D721Med (cell line): ENCODE results near the gene LINGO1.

Experiments used
- DNase-seq: peaks from one replicate; pipeline ENCODE4 v3.0.0; 2011; ENCODE audit warnings: low spot score; ENCODE audit not compliant: insufficient read length
- FAIRE-seq: peaks from 2 replicates; lab custom pipeline; 2011; peaks lifted over from hg19 to GRCh38; lab: Jason Lieb, UNC
- CTCF ChIP-seq: IDR thresholded peaks from 2 replicates; pipeline ENCODE4 v1.5.1; 2012; ENCODE audit warnings: mild to moderate bottlenecking, control low read depth; ENCODE audit not compliant: insufficient read depth; ENCODE audit errors: missing control alignments

LINGO1 gene

GRCh38 chr15:77640615-77641014 lies 7.9 kb upstream of the LINGO1 start:
- TF ChIP-seq CTCF = no peak
- DNase-seq (no peak), FAIRE-seq (no peak)

- DNase-seq = no peak
- FAIRE-seq = no peak
- no peak for TF ChIP-seq CTCF
Measured at GRCh38 chr15:77639431-77639830, 6.7 kb upstream of the LINGO1 start.

GRCh38 chr15:77637851-77638692 lies 5.4 kb upstream of the LINGO1 start:
- DNase-seq (no peak), FAIRE-seq (no peak)
- no peak for TF ChIP-seq CTCF

- DNase-seq = no peak
- FAIRE-seq = no peak
Measured at GRCh38 chr15:77636209-77636608, 3.5 kb upstream of the LINGO1 start.

GRCh38 chr15:77634266-77634962 lies 1.7 kb upstream of the LINGO1 start:
- TF ChIP-seq CTCF = peak; percentile 64
- DNase-seq = peak; percentile 73
- FAIRE-seq = no peak

More at GRCh38 chr15:77636209-77636608, 3.5 kb upstream of the LINGO1 start:
- TF ChIP-seq CTCF = no peak

- DNase-seq (no peak), FAIRE-seq (no peak)
- TF ChIP-seq CTCF = no peak
Measured at GRCh38 chr15:77633913-77634265, 1.2 kb upstream of the LINGO1 start.
